ENCODE results near the gene OTX1.

DNA sequence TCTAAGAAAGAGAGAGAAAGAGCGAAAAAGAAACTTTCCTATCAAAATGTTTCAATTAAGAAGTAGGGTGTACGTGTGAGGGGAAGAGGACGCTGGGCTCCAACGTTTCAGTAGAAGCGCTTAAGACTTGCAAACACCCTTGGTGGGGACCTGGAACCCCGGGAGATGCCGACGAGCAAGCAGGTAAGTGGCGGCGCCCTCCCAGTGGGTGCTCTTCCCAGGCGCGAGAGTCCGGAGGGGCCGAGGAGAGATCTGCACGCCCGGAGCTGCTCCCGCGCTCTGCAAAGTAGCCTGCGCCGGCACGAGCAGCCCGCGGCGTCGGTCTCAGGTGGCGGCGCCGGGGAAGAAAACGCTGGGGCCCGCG lies 678 bp upstream of the OTX1 start:
- TF ChIP-seq, protein P1, sequence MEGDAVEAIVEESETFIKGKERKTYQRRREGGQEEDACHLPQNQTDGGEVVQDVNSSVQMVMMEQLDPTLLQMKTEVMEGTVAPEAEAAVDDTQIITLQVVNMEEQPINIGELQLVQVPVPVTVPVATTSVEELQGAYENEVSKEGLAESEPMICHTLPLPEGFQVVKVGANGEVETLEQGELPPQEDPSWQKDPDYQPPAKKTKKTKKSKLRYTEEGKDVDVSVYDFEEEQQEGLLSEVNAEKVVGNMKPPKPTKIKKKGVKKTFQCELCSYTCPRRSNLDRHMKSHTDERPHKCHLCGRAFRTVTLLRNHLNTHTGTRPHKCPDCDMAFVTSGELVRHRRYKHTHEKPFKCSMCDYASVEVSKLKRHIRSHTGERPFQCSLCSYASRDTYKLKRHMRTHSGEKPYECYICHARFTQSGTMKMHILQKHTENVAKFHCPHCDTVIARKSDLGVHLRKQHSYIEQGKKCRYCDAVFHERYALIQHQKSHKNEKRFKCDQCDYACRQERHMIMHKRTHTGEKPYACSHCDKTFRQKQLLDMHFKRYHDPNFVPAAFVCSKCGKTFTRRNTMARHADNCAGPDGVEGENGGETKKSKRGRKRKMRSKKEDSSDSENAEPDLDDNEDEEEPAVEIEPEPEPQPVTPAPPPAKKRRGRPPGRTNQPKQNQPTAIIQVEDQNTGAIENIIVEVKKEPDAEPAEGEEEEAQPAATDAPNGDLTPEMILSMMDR (IDR thresholded peaks at IDR 0.05; ENCODE audit: low read depth, low read length): no peak
- TF ChIP-seq MYC (IDR thresholded peaks at IDR 0.05; ENCODE audit: low read depth, low read length) (no peak), POLR2A (IDR thresholded peaks at IDR 0.05; ENCODE audit: extremely low read depth, insufficient read length) (no peak)
